DOHH2 (cell line): ENCODE measurements around the gene CD164L2.

Source experiments
- CTCF ChIP-seq: fragments of 200-600 bp; sonication (generic); IDR thresholded peaks from one replicate; pipeline ENCODE4 v1.5.1; 2014; ENCODE audit warnings: antibody characterized with exemption, mild to moderate bottlenecking, low read depth, low read length; ENCODE audit not compliant: poor library complexity, severe bottlenecking
- EZH2phosphoT487 ChIP-seq: fragments of 200-600 bp; sonication (generic); IDR thresholded peaks from 2 replicates; pipeline ENCODE4 v1.6.1; 2017; ENCODE audit warnings: borderline replicate concordance, mild to moderate bottlenecking, antibody characterized with exemption, low read length, moderate library complexity, mixed read lengths

DNA sequence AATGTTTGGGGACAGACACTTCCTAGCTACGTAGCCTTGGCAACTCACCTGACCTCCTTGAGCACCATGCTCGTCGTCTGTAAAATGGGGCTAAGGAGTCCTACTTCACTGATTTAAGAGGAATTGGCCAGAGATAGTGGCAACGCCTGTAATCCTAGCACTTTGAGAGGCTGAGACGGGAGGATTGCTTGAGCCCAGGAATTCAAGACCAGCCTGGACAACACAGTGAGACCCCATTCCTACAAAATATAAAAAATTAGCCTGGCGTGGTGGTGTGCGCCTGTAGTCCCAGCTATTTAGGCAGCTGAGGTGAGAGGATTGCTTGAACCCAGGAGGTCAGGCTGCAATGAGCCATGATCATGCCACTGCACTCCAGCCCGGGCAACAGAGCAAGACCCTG, 36.8 kb downstream of the CD164L2 start:
- TF ChIP-seq CTCF: no peak
- TF ChIP-seq EZH2phosphoT487: no peak
